HEK293T (cell line): ENCODE data around the gene STARD13.

Experiments
- CTBP1 ChIP-seq: fragments of 450-650 bp; IDR thresholded peaks from 2 replicates; pipeline ENCODE4 v1.6.1; 2016; ENCODE audit warnings: borderline replicate concordance
- ELF4 ChIP-seq: fragments of 450-650 bp; IDR thresholded peaks from 2 replicates; pipeline ENCODE4 v1.6.1; 2017; ENCODE audit warnings: antibody characterized with exemption
- FOXA1 ChIP-seq: fragments of 450-650 bp; IDR thresholded peaks from 2 replicates; pipeline ENCODE4 v1.6.1; 2016; ENCODE audit warnings: mild to moderate bottlenecking
- FOXK2 ChIP-seq: fragments of 450-650 bp; IDR thresholded peaks from 2 replicates; pipeline ENCODE4 v1.6.1; 2016; ENCODE audit warnings: mild to moderate bottlenecking
- HDGF ChIP-seq: fragments of 450-650 bp; IDR thresholded peaks from 2 replicates; pipeline ENCODE4 v1.6.1; 2017; ENCODE audit warnings: antibody characterized with exemption, borderline replicate concordance
- NFRKB ChIP-seq: fragments of 450-650 bp; IDR thresholded peaks from 2 replicates; pipeline ENCODE4 v1.6.1; 2016; ENCODE audit warnings: mild to moderate bottlenecking, moderate library complexity
- SUZ12 ChIP-seq: fragments of 450-650 bp; IDR thresholded peaks from 2 replicates; pipeline ENCODE4 v1.6.1; 2016; ENCODE audit warnings: mild to moderate bottlenecking
- ZNF384 ChIP-seq: fragments of 450-650 bp; IDR thresholded peaks from 2 replicates; pipeline ENCODE4 v1.6.1; 2016
- TF ChIP-seq, protein P1 (sequence below): fragments of 450-650 bp; IDR thresholded peaks from 2 replicates; pipeline ENCODE4 v1.6.1; 2016

DNA sequence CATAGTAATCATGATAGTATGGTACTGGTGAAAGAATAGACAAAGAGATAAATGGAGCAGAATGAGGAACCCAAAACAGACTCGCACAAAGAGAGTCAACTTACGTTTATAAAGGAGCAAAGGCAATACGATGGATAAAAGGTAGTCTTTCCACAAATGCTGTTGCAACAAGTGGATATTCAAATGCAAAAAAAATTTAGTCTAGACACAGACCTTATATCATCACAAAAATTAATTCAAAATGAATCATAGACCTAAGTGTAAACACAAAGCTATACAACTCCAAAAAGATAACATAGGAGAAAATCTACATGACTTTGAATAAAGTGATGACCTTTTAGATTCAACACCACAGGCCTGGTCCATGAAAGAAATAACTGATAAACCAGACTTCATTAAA lies 137.7 kb downstream of the STARD13 start:
- TF ChIP-seq SUZ12, result no peak
- no peak for TF ChIP-seq CTBP1
- no peak for TF ChIP-seq ELF4
- no peak for TF ChIP-seq FOXK2
- no peak for TF ChIP-seq FOXA1
- no peak for TF ChIP-seq ZNF384
- no peak for TF ChIP-seq NFRKB
- no peak for TF ChIP-seq HDGF
- TF ChIP-seq, protein P1, sequence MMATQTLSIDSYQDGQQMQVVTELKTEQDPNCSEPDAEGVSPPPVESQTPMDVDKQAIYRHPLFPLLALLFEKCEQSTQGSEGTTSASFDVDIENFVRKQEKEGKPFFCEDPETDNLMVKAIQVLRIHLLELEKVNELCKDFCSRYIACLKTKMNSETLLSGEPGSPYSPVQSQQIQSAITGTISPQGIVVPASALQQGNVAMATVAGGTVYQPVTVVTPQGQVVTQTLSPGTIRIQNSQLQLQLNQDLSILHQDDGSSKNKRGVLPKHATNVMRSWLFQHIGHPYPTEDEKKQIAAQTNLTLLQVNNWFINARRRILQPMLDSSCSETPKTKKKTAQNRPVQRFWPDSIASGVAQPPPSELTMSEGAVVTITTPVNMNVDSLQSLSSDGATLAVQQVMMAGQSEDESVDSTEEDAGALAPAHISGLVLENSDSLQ, result no peak
